H1 (cell line): ENCODE results near the gene DCP1B. TPM values are rescaled to one million over a fixed set of nuclear protein-coding genes. Genes with fewer than 3 reads are reported as not detected.

Source experiments
- JUND ChIP-seq: IDR thresholded peaks from 2 replicates; pipeline ENCODE4 v1.6.1; 2011; ENCODE audit warnings: mild to moderate bottlenecking, improper control_type of control experiment, low read length
- KDM4A ChIP-seq: IDR thresholded peaks from one replicate; pipeline ENCODE4 v1.7.1; 2012; ENCODE audit warnings: low read depth, mild to moderate bottlenecking, moderate library complexity, low read length, inconsistent platforms; ENCODE audit not compliant: severe bottlenecking
- POLR2AphosphoS5 ChIP-seq: IDR thresholded peaks from 2 replicates; pipeline ENCODE4 v1.6.1; 2011; ENCODE audit warnings: low read depth, low read length
- RNF2 ChIP-seq: fragments of 200-900, 300-1000 bp; sonication (generic); IDR thresholded peaks from 2 replicates; pipeline ENCODE4 v1.7.1; 2016; ENCODE audit warnings: borderline replicate concordance, low read depth, mild to moderate bottlenecking, antibody characterized with exemption, low read length; ENCODE audit not compliant: poor library complexity, severe bottlenecking; ENCODE audit errors: missing control alignments
- SIRT6 ChIP-seq: IDR thresholded peaks from one replicate; pipeline ENCODE4 v1.7.1; 2012; ENCODE audit warnings: low read length, inconsistent platforms
- polyA plus RNA-seq, 7 experiments: library from polyadenylated mRNA; depleted of rRNA in 3 of 7; stranded (reverse) in 5 of 7; unstranded in 2 of 7; fragments of >200 nt in 5 of 7; fragments of 200-250 nt in 2 of 7; gene quantifications; 1 replicate in 5 of 7; 2 replicates in 1 of 7; 4 replicates in 1 of 7; pipeline versions ENCODE4 v1.2.1 to v1.2.3, GENCODE V29; 2011 to 2013; ENCODE audit warnings: missing spikeins in 2 of 7, mixed read lengths in 2 of 7
- total RNA-seq: library from RNA; stranded (reverse); fragmentation: NEBNext Ultra II Directional; extraction: Animal tissue kit (Norgen Biotek cat#: 25700); gene quantifications from 2 replicates; pipeline ENCODE4 v1.2.1, GENCODE V29; 2021
- TF ChIP-seq, protein P1 (sequence below): fragments of 300-600 bp; sonication (generic); IDR thresholded peaks from 2 replicates; pipeline ENCODE4 v1.7.1; 2012; ENCODE audit warnings: low read length, moderate library complexity, mild to moderate bottlenecking, inconsistent platforms; ENCODE audit not compliant: insufficient replicate concordance
- TF ChIP-seq, protein P2 (sequence below): IDR thresholded peaks from 2 replicates; pipeline ENCODE4 v1.6.1; 2012; ENCODE audit warnings: inconsistent platforms

DCP1B gene
- total and polyA plus RNA-seq, 2 of the 8 experiments (the other 6 are each of a cell fraction or from before 2014, with no cell fraction given), result 14.8 to 29.0 TPM

DNA sequence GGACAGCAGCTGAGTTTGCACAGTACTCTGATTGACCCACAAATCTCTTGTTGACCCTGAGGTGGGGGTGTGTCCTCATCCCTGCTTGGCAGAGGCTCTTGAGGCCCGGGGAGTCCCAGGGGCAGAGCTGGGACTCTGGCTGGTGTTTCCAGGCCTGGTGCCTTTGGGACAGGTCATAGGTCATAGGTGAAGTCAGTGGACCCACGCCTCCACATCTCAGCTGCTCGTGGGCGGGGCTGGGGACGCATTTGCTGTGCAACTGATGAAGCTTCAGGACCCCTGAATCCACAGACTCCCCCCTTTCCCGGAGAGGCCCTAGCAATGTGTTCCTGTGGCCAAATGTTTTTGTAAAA lies 85.4 kb downstream of the DCP1B start (continued):
- TF ChIP-seq, protein P1, sequence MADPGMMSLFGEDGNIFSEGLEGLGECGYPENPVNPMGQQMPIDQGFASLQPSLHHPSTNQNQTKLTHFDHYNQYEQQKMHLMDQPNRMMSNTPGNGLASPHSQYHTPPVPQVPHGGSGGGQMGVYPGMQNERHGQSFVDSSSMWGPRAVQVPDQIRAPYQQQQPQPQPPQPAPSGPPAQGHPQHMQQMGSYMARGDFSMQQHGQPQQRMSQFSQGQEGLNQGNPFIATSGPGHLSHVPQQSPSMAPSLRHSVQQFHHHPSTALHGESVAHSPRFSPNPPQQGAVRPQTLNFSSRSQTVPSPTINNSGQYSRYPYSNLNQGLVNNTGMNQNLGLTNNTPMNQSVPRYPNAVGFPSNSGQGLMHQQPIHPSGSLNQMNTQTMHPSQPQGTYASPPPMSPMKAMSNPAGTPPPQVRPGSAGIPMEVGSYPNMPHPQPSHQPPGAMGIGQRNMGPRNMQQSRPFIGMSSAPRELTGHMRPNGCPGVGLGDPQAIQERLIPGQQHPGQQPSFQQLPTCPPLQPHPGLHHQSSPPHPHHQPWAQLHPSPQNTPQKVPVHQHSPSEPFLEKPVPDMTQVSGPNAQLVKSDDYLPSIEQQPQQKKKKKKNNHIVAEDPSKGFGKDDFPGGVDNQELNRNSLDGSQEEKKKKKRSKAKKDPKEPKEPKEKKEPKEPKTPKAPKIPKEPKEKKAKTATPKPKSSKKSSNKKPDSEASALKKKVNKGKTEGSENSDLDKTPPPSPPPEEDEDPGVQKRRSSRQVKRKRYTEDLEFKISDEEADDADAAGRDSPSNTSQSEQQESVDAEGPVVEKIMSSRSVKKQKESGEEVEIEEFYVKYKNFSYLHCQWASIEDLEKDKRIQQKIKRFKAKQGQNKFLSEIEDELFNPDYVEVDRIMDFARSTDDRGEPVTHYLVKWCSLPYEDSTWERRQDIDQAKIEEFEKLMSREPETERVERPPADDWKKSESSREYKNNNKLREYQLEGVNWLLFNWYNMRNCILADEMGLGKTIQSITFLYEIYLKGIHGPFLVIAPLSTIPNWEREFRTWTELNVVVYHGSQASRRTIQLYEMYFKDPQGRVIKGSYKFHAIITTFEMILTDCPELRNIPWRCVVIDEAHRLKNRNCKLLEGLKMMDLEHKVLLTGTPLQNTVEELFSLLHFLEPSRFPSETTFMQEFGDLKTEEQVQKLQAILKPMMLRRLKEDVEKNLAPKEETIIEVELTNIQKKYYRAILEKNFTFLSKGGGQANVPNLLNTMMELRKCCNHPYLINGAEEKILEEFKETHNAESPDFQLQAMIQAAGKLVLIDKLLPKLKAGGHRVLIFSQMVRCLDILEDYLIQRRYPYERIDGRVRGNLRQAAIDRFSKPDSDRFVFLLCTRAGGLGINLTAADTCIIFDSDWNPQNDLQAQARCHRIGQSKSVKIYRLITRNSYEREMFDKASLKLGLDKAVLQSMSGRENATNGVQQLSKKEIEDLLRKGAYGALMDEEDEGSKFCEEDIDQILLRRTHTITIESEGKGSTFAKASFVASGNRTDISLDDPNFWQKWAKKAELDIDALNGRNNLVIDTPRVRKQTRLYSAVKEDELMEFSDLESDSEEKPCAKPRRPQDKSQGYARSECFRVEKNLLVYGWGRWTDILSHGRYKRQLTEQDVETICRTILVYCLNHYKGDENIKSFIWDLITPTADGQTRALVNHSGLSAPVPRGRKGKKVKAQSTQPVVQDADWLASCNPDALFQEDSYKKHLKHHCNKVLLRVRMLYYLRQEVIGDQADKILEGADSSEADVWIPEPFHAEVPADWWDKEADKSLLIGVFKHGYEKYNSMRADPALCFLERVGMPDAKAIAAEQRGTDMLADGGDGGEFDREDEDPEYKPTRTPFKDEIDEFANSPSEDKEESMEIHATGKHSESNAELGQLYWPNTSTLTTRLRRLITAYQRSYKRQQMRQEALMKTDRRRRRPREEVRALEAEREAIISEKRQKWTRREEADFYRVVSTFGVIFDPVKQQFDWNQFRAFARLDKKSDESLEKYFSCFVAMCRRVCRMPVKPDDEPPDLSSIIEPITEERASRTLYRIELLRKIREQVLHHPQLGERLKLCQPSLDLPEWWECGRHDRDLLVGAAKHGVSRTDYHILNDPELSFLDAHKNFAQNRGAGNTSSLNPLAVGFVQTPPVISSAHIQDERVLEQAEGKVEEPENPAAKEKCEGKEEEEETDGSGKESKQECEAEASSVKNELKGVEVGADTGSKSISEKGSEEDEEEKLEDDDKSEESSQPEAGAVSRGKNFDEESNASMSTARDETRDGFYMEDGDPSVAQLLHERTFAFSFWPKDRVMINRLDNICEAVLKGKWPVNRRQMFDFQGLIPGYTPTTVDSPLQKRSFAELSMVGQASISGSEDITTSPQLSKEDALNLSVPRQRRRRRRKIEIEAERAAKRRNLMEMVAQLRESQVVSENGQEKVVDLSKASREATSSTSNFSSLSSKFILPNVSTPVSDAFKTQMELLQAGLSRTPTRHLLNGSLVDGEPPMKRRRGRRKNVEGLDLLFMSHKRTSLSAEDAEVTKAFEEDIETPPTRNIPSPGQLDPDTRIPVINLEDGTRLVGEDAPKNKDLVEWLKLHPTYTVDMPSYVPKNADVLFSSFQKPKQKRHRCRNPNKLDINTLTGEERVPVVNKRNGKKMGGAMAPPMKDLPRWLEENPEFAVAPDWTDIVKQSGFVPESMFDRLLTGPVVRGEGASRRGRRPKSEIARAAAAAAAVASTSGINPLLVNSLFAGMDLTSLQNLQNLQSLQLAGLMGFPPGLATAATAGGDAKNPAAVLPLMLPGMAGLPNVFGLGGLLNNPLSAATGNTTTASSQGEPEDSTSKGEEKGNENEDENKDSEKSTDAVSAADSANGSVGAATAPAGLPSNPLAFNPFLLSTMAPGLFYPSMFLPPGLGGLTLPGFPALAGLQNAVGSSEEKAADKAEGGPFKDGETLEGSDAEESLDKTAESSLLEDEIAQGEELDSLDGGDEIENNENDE, result no peak
- TF ChIP-seq SIRT6 (no peak), KDM4A (no peak), RNF2 (no peak), POLR2AphosphoS5 (no peak), JUND (no peak)
- TF ChIP-seq, protein P2, sequence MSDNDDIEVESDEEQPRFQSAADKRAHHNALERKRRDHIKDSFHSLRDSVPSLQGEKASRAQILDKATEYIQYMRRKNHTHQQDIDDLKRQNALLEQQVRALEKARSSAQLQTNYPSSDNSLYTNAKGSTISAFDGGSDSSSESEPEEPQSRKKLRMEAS, result no peak
